IMR-90 (cell line): Measurements from ENCODE around the gene PLPP3. TPM values are rescaled to one million over a fixed set of nuclear protein-coding genes. Genes with fewer than 3 reads are reported as not detected.

Experiments used
- ATAC-seq: fragments of 200-7000 bp; cut with Tn5 transposase; 2 replicates; pipeline ENCODE4 v1.9.1; 2020; ENCODE audit warnings: low read depth, mild to moderate bottlenecking, moderate library complexity
- BruUV-seq: library from RNA; stranded (reverse); fragments of 400-500 nt; replicated peaks from 2 replicates; lab custom pipeline; 2021; lab: Mats Ljungman, UMichigan
- CTCF ChIA-PET: fragments of 300-600 bp; formaldehyde crosslinking; extraction: SDS; loops from one replicate; lab custom pipeline; 2021; ENCODE audit warnings: antibody characterized with exemption; lab: Yijun Ruan, JAX
- POLR2A ChIA-PET: fragments of 300-600 bp; sonication (Branson Sonifier 250); formaldehyde crosslinking; loops from one replicate; lab custom pipeline; 2022; ENCODE audit warnings: antibody characterized with exemption; ENCODE audit not compliant: unreplicated experiment; lab: Charles Lee
- DNase-seq: peaks from one replicate; pipeline ENCODE4 v3.0.0; 2013
- H2AFZ ChIP-seq: replicated peaks from 2 replicates; pipeline ENCODE3; 2013; ENCODE audit warnings: low read length, mild to moderate bottlenecking; ENCODE audit not compliant: poor library complexity
- H2AK5ac ChIP-seq: 2 replicates; pipeline ENCODE4 v1.6.1; 2013; ENCODE audit warnings: low read depth, low read length, inconsistent platforms
- H2AK9ac ChIP-seq: replicated peaks from 2 replicates; pipeline ENCODE3; 2013; ENCODE audit warnings: mild to moderate bottlenecking, low read depth, low read length, moderate library complexity; ENCODE audit not compliant: poor library complexity
- H2BK120ac ChIP-seq: 2 replicates; pipeline ENCODE4 v1.6.1; 2013; ENCODE audit warnings: low read depth, low read length, inconsistent platforms
- H2BK15ac ChIP-seq: 3 replicates; pipeline ENCODE4 v1.6.1; 2013; ENCODE audit warnings: low read depth, low read length, inconsistent platforms
- H2BK20ac ChIP-seq: 2 replicates; pipeline ENCODE4 v1.6.1; 2013; ENCODE audit warnings: low read depth, mild to moderate bottlenecking, inconsistent platforms, low read length, moderate library complexity
- H2BK5ac ChIP-seq: 2 replicates; pipeline ENCODE4 v1.6.1; 2013; ENCODE audit warnings: mild to moderate bottlenecking, low read depth, low read length, inconsistent platforms; ENCODE audit not compliant: poor library complexity, severe bottlenecking
- H3K14ac ChIP-seq: replicated peaks from 2 replicates; pipeline ENCODE4 v1.6.1; 2013; ENCODE audit warnings: low read depth, low read length, inconsistent platforms
- H3K18ac ChIP-seq: 2 replicates; pipeline ENCODE4 v1.6.1; 2013; ENCODE audit warnings: low read depth, low read length, control low read depth
- H3K23ac ChIP-seq: 2 replicates; pipeline ENCODE4 v1.6.1; 2013; ENCODE audit warnings: low read depth, low read length, inconsistent platforms
- H3K27ac ChIP-seq: 2 replicates; pipeline ENCODE4 v1.5.1; 2013; ENCODE audit warnings: mild to moderate bottlenecking, control low read depth, low read length; ENCODE audit not compliant: insufficient read depth
- H3K27me3 ChIP-seq: 2 replicates; pipeline ENCODE4 v1.6.1; 2013; ENCODE audit warnings: low read length; ENCODE audit not compliant: control insufficient read depth, insufficient read depth
- H3K36me3 ChIP-seq: 2 replicates; pipeline ENCODE4 v1.6.1; 2013; ENCODE audit warnings: low read length, mixed read lengths; ENCODE audit not compliant: control insufficient read depth, insufficient read depth
- H3K4ac ChIP-seq: 2 replicates; pipeline ENCODE4 v1.6.1; 2013; ENCODE audit warnings: low read depth, low read length, inconsistent platforms
- H3K4me1 ChIP-seq: 2 replicates; pipeline ENCODE4 v1.6.1; 2013; ENCODE audit warnings: low read length, mixed read lengths; ENCODE audit not compliant: control insufficient read depth, insufficient read depth
- H3K4me2 ChIP-seq: 2 replicates; pipeline ENCODE4 v1.6.1; 2013; ENCODE audit warnings: low read depth, mild to moderate bottlenecking, control low read depth, low read length, moderate library complexity
- H3K4me3 ChIP-seq: 2 replicates; pipeline ENCODE4 v1.5.1; 2013; ENCODE audit warnings: low read depth, mild to moderate bottlenecking, control low read depth, low read length, moderate library complexity; ENCODE audit not compliant: insufficient read depth
- H3K56ac ChIP-seq: 2 replicates; pipeline ENCODE4 v1.6.1; 2013; ENCODE audit warnings: low read length, inconsistent platforms; ENCODE audit not compliant: insufficient read depth; ENCODE audit errors: extremely low read depth
- H3K79me1 ChIP-seq, 2 experiments: 2 replicates each; pipeline ENCODE4 v1.6.1; 2013; ENCODE audit warnings: low read length in 2 of 2, inconsistent platforms in 1 of 2, low read depth in 1 of 2
- H3K9ac ChIP-seq: 2 replicates; pipeline ENCODE4 v1.6.1; 2013; ENCODE audit warnings: low read depth, low read length, control low read depth
- H3K9me1 ChIP-seq: 2 replicates; pipeline ENCODE4 v1.6.1; 2013; ENCODE audit warnings: low read length, inconsistent platforms; ENCODE audit not compliant: insufficient read depth
- H3K9me3 ChIP-seq: 2 replicates; pipeline ENCODE4 v1.6.1; 2013; ENCODE audit warnings: low read length; ENCODE audit not compliant: control insufficient read depth, insufficient read depth
- H4K20me1 ChIP-seq: 2 replicates; pipeline ENCODE4 v1.6.1; 2013; ENCODE audit warnings: low read length, inconsistent platforms; ENCODE audit not compliant: insufficient read depth
- H4K5ac ChIP-seq: 2 replicates; pipeline ENCODE4 v1.6.1; 2013; ENCODE audit warnings: mild to moderate bottlenecking, low read depth, low read length, control low read depth
- H4K8ac ChIP-seq, 2 experiments: 2 replicates each; pipeline ENCODE4 v1.6.1; 2013; ENCODE audit warnings: low read depth in 2 of 2, low read length in 2 of 2, control low read depth in 1 of 2, inconsistent platforms in 1 of 2
- H4K91ac ChIP-seq: 2 replicates; pipeline ENCODE4 v1.6.1; 2013; ENCODE audit warnings: low read depth, low read length, inconsistent platforms; ENCODE audit not compliant: insufficient read depth
- BHLHE40 ChIP-seq: fragments of 150-350 bp; IDR thresholded peaks from 2 replicates; pipeline ENCODE4 v1.6.1; 2016; ENCODE audit warnings: mild to moderate bottlenecking, low read depth, low read length
- CHD1 ChIP-seq: IDR thresholded peaks from 2 replicates; pipeline ENCODE4 v1.6.1; 2012; ENCODE audit warnings: low read depth, low read length, improper control_type of control experiment
- FOS ChIP-seq: fragments of 150-350 bp; IDR thresholded peaks from 2 replicates; pipeline ENCODE4 v1.6.1; 2016; ENCODE audit warnings: low read depth, low read length
- MAFK ChIP-seq: IDR thresholded peaks from 2 replicates; pipeline ENCODE4 v1.6.1; 2012; ENCODE audit warnings: low read depth, low read length, improper control_type of control experiment
- MAZ ChIP-seq: IDR thresholded peaks from 2 replicates; pipeline ENCODE4 v1.6.1; 2012; ENCODE audit warnings: low read depth, mild to moderate bottlenecking, low read length, improper control_type of control experiment, moderate library complexity, borderline replicate concordance
- NFE2L2 ChIP-seq: fragments of 150-350 bp; IDR thresholded peaks from 2 replicates; pipeline ENCODE4 v1.6.1; 2016; ENCODE audit warnings: low read depth, mild to moderate bottlenecking, low read length
- POLR2A ChIP-seq: IDR thresholded peaks from 2 replicates; pipeline ENCODE4 v1.6.1; 2012; ENCODE audit warnings: mild to moderate bottlenecking, low read depth, low read length
- RAD21 ChIP-seq: IDR thresholded peaks from 2 replicates; pipeline ENCODE4 v1.6.1; 2012; ENCODE audit warnings: low read length, improper control_type of control experiment
- RCOR1 ChIP-seq: IDR thresholded peaks from 2 replicates; pipeline ENCODE4 v1.6.1; 2012; ENCODE audit warnings: mild to moderate bottlenecking, low read length, improper control_type of control experiment; ENCODE audit not compliant: insufficient replicate concordance
- RFX5 ChIP-seq: IDR thresholded peaks from 2 replicates; pipeline ENCODE4 v1.8.0; 2012; ENCODE audit warnings: low read depth, mild to moderate bottlenecking, low read length, moderate library complexity
- SMC3 ChIP-seq: fragments of 150-350 bp; IDR thresholded peaks from 2 replicates; pipeline ENCODE4 v1.6.1; 2016; ENCODE audit warnings: low read depth, mild to moderate bottlenecking, antibody characterized with exemption, low read length, moderate library complexity
- USF2 ChIP-seq: fragments of 150-350 bp; IDR thresholded peaks from 2 replicates; pipeline ENCODE4 v1.6.1; 2017; ENCODE audit warnings: mild to moderate bottlenecking, antibody characterized with exemption, low read length, low read depth
- WGBS, 2 experiments: methylation state at CpG; one replicate each; pipeline versions ENCODE4 v1.1.5 to v1.1.7; 2013; ENCODE audit warnings: missing lambda C conversion rate in 2 of 2; ENCODE audit not compliant: insufficient read length in 1 of 2; ENCODE audit errors: extremely low coverage in 2 of 2; 5-methylcytosine and 5-hydroxymethylcytosine counted together
- dilution Hi-C: fragments of 300-500 bp; cut with HindIII; formaldehyde crosslinking; loops from one replicate; pipeline ENCODE4 v1.14.3; 2018; ENCODE audit warnings: low sequenced_read_pairs; ENCODE audit not compliant: unreplicated experiment
- in situ Hi-C: fragments of 300-500 bp; cut with MboI; formaldehyde crosslinking; loops from 3 replicates; pipeline ENCODE4 v1.14.3; 2019; ENCODE audit warnings: low sequenced_read_pairs, inconsistent platforms, mixed read lengths
- intact Hi-C: fragments of 100-400 bp; cut with micrococcal nuclease; formaldehyde crosslinking; loops from 2 replicates; pipeline ENCODE4 v1.10.0; 2022
- polyA plus RNA-seq, 3 experiments: library from polyadenylated mRNA; depleted of rRNA; stranded (reverse); fragments of >200 nt; gene quantifications; 2 replicates each; pipeline ENCODE4 v1.2.3, GENCODE V29; 2012; ENCODE audit warnings: low replicate concordance in 1 of 3
- total RNA-seq: library from RNA; depleted of rRNA; stranded (reverse); fragments of >200 nt; gene quantifications from 2 replicates; pipeline ENCODE4 v1.2.3, GENCODE V29; 2012
- TF ChIP-seq, protein P1 (sequence below): conservative IDR thresholded peaks from 2 replicates; pipeline ENCODE4 v1.5.1; 2012; ENCODE audit warnings: mild to moderate bottlenecking, low read depth, low read length, improper control_type of control experiment
- TF ChIP-seq, protein P2 (sequence below): fragments of 150-350 bp; IDR thresholded peaks from 2 replicates; pipeline ENCODE4 v1.6.1; 2016; ENCODE audit warnings: low read depth, mild to moderate bottlenecking, low read length, moderate library complexity, borderline replicate concordance

PLPP3 gene
- total and polyA plus RNA-seq, 2 of the 4 experiments (the other 2 are of a cell fraction), result 49.9 to 56.6 TPM

DNA sequence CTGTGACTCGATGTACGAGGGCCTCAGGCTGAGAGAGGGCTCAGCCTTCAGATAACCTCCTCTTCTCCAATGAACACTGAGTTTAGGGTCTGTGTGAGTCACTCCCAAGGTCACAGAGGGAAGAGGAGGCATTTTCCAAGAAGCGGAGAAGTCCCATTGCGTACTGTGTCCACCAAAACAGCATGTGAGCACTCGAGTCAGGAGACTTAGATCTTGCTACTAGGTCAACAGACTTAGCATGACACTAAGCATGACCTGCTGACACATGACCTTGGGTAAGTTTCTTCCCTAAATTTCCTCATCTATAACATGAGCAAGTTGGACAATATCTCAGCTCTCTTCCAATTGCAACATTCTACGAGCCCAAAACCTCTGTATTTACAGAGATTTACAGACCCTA is 68.0 kb downstream of the PLPP3 start:
- in situ Hi-C loops, result no loop called here
- Histone ChIP-seq H3K4me3 (no peak overlapping the region), H3K4me2 (no peak overlapping the region), H3K27me3 (no peaks in the 10 kb centered on the region), H2BK5ac (no peak overlapping the region), H4K20me1 (peaks cover 45% of the 10 kb centered on the region), H3K56ac (no peak overlapping the region), H2BK20ac (no peak overlapping the region), H2AFZ (no peak overlapping the region), H3K27ac (no peak overlapping the region; the same call in 1 of the 2 replicates), H3K4ac (no peak overlapping the region), H4K91ac (no peak overlapping the region), H4K8ac (no peak overlapping the region), H3K18ac (no peak overlapping the region), H4K5ac (no peak overlapping the region), H3K23ac (no peak overlapping the region), H3K79me1 (peaks cover 6 to 71% of the 10 kb centered on the region in 2 experiments; a peak in 3 of 4 replicates), H3K9me1 (peaks cover 37% of the 10 kb centered on the region), H3K36me3 (peaks cover 81% of the 10 kb centered on the region), H2BK15ac (no peak overlapping the region), H3K14ac (no peak overlapping the region), H3K9ac (no peak overlapping the region), H3K9me3 (no peaks in the 10 kb centered on the region), H2BK120ac (no peak overlapping the region), H2AK9ac (no peak overlapping the region), H2AK5ac (no peak overlapping the region), H3K4me1 (peaks cover 9% of the 10 kb centered on the region; the same call in 1 of the 2 replicates)
- dilution Hi-C loops, result no loop called here
- ChIA-PET POLR2A (no interaction called here), CTCF (no interaction called here)
- no peak for DNase-seq
- WGBS, 2 experiments, result 100% methylated on average over 1 of the region's 6 CpGs; no CpG with 5 or more reads in 1 of the 2 experiments
- no TSS peak for BruUV-seq
- intact Hi-C loops, result loop anchor here (5.0 kb wide), 1 partner anchor 66 kb away; the partner anchor contains the start of gene PLPP3
- TF ChIP-seq NFE2L2 (no peak), MAZ (no peak), USF2 (no peak), RAD21 (no peak), RFX5 (no peak), FOS (no peak), SMC3 (no peak), MAFK (no peak), CHD1 (no peak), RCOR1 (no peak), BHLHE40 (no peak), POLR2A (no peak)
- TF ChIP-seq, protein P1, sequence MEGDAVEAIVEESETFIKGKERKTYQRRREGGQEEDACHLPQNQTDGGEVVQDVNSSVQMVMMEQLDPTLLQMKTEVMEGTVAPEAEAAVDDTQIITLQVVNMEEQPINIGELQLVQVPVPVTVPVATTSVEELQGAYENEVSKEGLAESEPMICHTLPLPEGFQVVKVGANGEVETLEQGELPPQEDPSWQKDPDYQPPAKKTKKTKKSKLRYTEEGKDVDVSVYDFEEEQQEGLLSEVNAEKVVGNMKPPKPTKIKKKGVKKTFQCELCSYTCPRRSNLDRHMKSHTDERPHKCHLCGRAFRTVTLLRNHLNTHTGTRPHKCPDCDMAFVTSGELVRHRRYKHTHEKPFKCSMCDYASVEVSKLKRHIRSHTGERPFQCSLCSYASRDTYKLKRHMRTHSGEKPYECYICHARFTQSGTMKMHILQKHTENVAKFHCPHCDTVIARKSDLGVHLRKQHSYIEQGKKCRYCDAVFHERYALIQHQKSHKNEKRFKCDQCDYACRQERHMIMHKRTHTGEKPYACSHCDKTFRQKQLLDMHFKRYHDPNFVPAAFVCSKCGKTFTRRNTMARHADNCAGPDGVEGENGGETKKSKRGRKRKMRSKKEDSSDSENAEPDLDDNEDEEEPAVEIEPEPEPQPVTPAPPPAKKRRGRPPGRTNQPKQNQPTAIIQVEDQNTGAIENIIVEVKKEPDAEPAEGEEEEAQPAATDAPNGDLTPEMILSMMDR, result no peak
- TF ChIP-seq, protein P2, sequence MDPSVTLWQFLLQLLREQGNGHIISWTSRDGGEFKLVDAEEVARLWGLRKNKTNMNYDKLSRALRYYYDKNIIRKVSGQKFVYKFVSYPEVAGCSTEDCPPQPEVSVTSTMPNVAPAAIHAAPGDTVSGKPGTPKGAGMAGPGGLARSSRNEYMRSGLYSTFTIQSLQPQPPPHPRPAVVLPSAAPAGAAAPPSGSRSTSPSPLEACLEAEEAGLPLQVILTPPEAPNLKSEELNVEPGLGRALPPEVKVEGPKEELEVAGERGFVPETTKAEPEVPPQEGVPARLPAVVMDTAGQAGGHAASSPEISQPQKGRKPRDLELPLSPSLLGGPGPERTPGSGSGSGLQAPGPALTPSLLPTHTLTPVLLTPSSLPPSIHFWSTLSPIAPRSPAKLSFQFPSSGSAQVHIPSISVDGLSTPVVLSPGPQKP, result no peak
- no peak for ATAC-seq
